T47D (cell line): ENCODE results near the gene CRYBG1.

Source experiments
- DNase-seq, 2 experiments: peaks; one replicate each; pipeline versions ENCODE4 v3.0.0 to v3.0.0-alpha.2; 2011 to 2012; ENCODE audit warnings: low read depth in 1 of 2, low spot score in 1 of 2
- JUND ChIP-seq: IDR thresholded peaks from 2 replicates; pipeline ENCODE4 v1.6.1; 2012; ENCODE audit warnings: low read depth
- in situ Hi-C: cut with HindIII; loops from 2 replicates; pipeline ENCODE4 v1.10.0; 2016; ENCODE audit warnings: low sequenced_read_pairs, low pct_unique_long_range_greater_than_20kb

Gene CRYBG1

GRCh38 chr6:106522562-106523250 lies 162.2 kb downstream of the CRYBG1 start:
- in situ Hi-C loops = no loop called here
- TF ChIP-seq JUND = no peak
- no peak for DNase-seq

GRCh38 chr6:106525107-106525881 lies 164.8 kb downstream of the CRYBG1 start:
- DNase-seq = no peak
- in situ Hi-C loops = no loop called here

GRCh38 chr6:106525882-106526275 lies 165.4 kb downstream of the CRYBG1 start:
- TF ChIP-seq JUND = no peak
- no peak for DNase-seq
- in situ Hi-C loops = no loop called here

More at GRCh38 chr6:106525107-106525881, 164.8 kb downstream of the CRYBG1 start:
- no peak for TF ChIP-seq JUND

- in situ Hi-C loops = no loop called here
- no peak for TF ChIP-seq JUND
- no peak for DNase-seq
These were observed 166.6 kb downstream of the CRYBG1 start for GRCh38 chr6:106527117-106527516.

GRCh38 chr6:106527979-106528378 lies 167.5 kb downstream of the CRYBG1 start:
- no peak for TF ChIP-seq JUND
- in situ Hi-C loops = no loop called here
- DNase-seq = no peak

- TF ChIP-seq JUND = no peak
- no peak for DNase-seq
- in situ Hi-C loops = no loop called here
These were observed 168.0 kb downstream of the CRYBG1 start for GRCh38 chr6:106528521-106528920.

GRCh38 chr6:106529438-106529837 lies 168.9 kb downstream of the CRYBG1 start:
- no peak for TF ChIP-seq JUND
- no peak for DNase-seq
- in situ Hi-C loops = no loop called here

- in situ Hi-C loops = no loop called here
- DNase-seq = no peak
- no peak for TF ChIP-seq JUND
These were observed 169.5 kb downstream of the CRYBG1 start for GRCh38 chr6:106530026-106530425.

GRCh38 chr6:106530502-106530901 lies 170.0 kb downstream of the CRYBG1 start:
- no peak for TF ChIP-seq JUND
- no peak for DNase-seq
- in situ Hi-C loops = no loop called here

GRCh38 chr6:106533054-106533453 lies 172.5 kb downstream of the CRYBG1 start:
- TF ChIP-seq JUND = no peak
- DNase-seq = no peak
- in situ Hi-C loops = no loop called here

- DNase-seq = no peak
- in situ Hi-C loops = no loop called here
- no peak for TF ChIP-seq JUND
These were observed 173.5 kb downstream of the CRYBG1 start for GRCh38 chr6:106534004-106534403.

GRCh38 chr6:106534564-106534982 lies 174.1 kb downstream of the CRYBG1 start:
- TF ChIP-seq JUND = no peak
- no peak for DNase-seq
- in situ Hi-C loops = no loop called here

- TF ChIP-seq JUND = no peak
- no peak for DNase-seq
- in situ Hi-C loops = no loop called here
These were observed 174.5 kb downstream of the CRYBG1 start for GRCh38 chr6:106535012-106535411.
